GM12891 (cell line): ENCODE results near the gene MAST2.
A peak's percentile ranks its signal among the peaks of the same experiment; 100 is the strongest.
"Not testable (repeated sequence)": the region's sequence is repeated elsewhere in the genome, so short reads cannot be mapped to it uniquely, and the experiment has no call there.

Experiments
- DNase-seq: peaks from one replicate; pipeline ENCODE4 v3.0.0; 2011; ENCODE audit warnings: low spot score; ENCODE audit not compliant: insufficient read length
- FAIRE-seq: peaks from 2 replicates; lab custom pipeline; 2011; peaks lifted over from hg19 to GRCh38; lab: Jason Lieb, UNC
- PAX5 ChIP-seq: IDR thresholded peaks from 2 replicates; pipeline ENCODE4 v1.6.1; 2011; ENCODE audit warnings: low read length, moderate library complexity, mild to moderate bottlenecking; ENCODE audit not compliant: insufficient read depth, severe bottlenecking
- POLR2A ChIP-seq: IDR thresholded peaks from 2 replicates; pipeline ENCODE4 v1.6.1; 2011; ENCODE audit warnings: low read depth, low read length, control low read depth
- POLR2AphosphoS5 ChIP-seq: IDR thresholded peaks from 2 replicates; pipeline ENCODE4 v1.6.1; 2011; ENCODE audit warnings: low read depth, low read length, control low read depth
- POU2F2 ChIP-seq: IDR thresholded peaks from 2 replicates; pipeline ENCODE4 v1.6.1; 2011; ENCODE audit warnings: low read depth, mild to moderate bottlenecking, control low read depth, low read length, moderate library complexity
- SPI1 ChIP-seq: IDR thresholded peaks from 2 replicates; pipeline ENCODE4 v1.6.1; 2011; ENCODE audit warnings: low read depth, low read length, control low read depth
- TAF1 ChIP-seq: IDR thresholded peaks from 2 replicates; pipeline ENCODE4 v1.6.1; 2011; ENCODE audit warnings: low read depth, low read length, control low read depth

MAST2 gene

GRCh38 chr1:45834689-45835088 lies 31.3 kb downstream of the MAST2 start:
- FAIRE-seq (no peak), DNase-seq (no peak)
- TF ChIP-seq POLR2A (no peak), PAX5 (no peak), POLR2AphosphoS5 (no peak), POU2F2 (no peak), TAF1 (no peak), SPI1 (no peak)

- FAIRE-seq (no peak), DNase-seq (no peak)
- TF ChIP-seq SPI1: peak; percentile 94
- no peak for TF ChIP-seq POU2F2
Observed at GRCh38 chr1:45836451-45836850, 33.0 kb downstream of the MAST2 start.

- FAIRE-seq: peak; percentile 97
- not testable (repeated sequence) for DNase-seq
Observed at GRCh38 chr1:45836861-45837260, 33.4 kb downstream of the MAST2 start.

GRCh38 chr1:45838322-45838721 lies 34.9 kb downstream of the MAST2 start:
- DNase-seq, FAIRE-seq: not testable (repeated sequence)

GRCh38 chr1:45840704-45841103 lies 37.3 kb downstream of the MAST2 start:
- TF ChIP-seq POU2F2 (peak; percentile 49; the same call in 1 of the 2 replicates), POLR2AphosphoS5 (no peak), SPI1 (peak; percentile 41; the same call in 1 of the 2 replicates)
- DNase-seq: no peak
- FAIRE-seq: peak; percentile 95

- no peak for FAIRE-seq
Observed at GRCh38 chr1:45842786-45843185, 39.4 kb downstream of the MAST2 start.

GRCh38 chr1:45843474-45843905 lies 40.1 kb downstream of the MAST2 start:
- DNase-seq (no peak), FAIRE-seq (peak; percentile 52)
- no peak for TF ChIP-seq POLR2A
- TF ChIP-seq TAF1: no peak
- TF ChIP-seq POU2F2: no peak
- TF ChIP-seq PAX5: no peak
- no peak for TF ChIP-seq SPI1
- no peak for TF ChIP-seq POLR2AphosphoS5

More at GRCh38 chr1:45842786-45843185, 39.4 kb downstream of the MAST2 start:
- no peak for TF ChIP-seq POU2F2
- DNase-seq: no peak

GRCh38 chr1:45844000-45844399 lies 40.6 kb downstream of the MAST2 start:
- not testable (repeated sequence) for FAIRE-seq, DNase-seq

- FAIRE-seq (no peak), DNase-seq (no peak)
- TF ChIP-seq TAF1 (no peak), POU2F2 (no peak), PAX5 (no peak), POLR2A (no peak), POLR2AphosphoS5 (no peak), SPI1 (no peak)
Observed at GRCh38 chr1:45846931-45847330, 43.5 kb downstream of the MAST2 start.

- FAIRE-seq (no peak), DNase-seq (no peak)
- TF ChIP-seq POLR2A (no peak), POLR2AphosphoS5 (no peak), SPI1 (no peak), PAX5 (no peak), POU2F2 (no peak), TAF1 (no peak)
Observed at GRCh38 chr1:45848097-45848496, 44.7 kb downstream of the MAST2 start.

- FAIRE-seq (no peak), DNase-seq (no peak)
- TF ChIP-seq SPI1 (no peak), TAF1 (no peak), PAX5 (no peak), POU2F2 (no peak), POLR2A (no peak), POLR2AphosphoS5 (no peak)
Observed at GRCh38 chr1:45848714-45849113, 45.3 kb downstream of the MAST2 start.

GRCh38 chr1:45850017-45850416 lies 46.6 kb downstream of the MAST2 start:
- DNase-seq (no peak), FAIRE-seq (no peak)
- TF ChIP-seq TAF1 (no peak), PAX5 (no peak), POU2F2 (no peak), POLR2A (no peak), POLR2AphosphoS5 (no peak), SPI1 (no peak)
